ENCODE results near the gene SLC25A21. TPM values are rescaled to one million over a fixed set of nuclear protein-coding genes. Genes with fewer than 3 reads are reported as not detected.
"Not testable (repeated sequence)": the region's sequence is repeated elsewhere in the genome, so short reads cannot be mapped to it uniquely, and the experiment has no call there.

SLC25A21 gene
- total and polyA plus RNA-seq, 9 donors, result 0.57 to 1.6 (median 1.1) TPM; not detected in 1

DNA sequence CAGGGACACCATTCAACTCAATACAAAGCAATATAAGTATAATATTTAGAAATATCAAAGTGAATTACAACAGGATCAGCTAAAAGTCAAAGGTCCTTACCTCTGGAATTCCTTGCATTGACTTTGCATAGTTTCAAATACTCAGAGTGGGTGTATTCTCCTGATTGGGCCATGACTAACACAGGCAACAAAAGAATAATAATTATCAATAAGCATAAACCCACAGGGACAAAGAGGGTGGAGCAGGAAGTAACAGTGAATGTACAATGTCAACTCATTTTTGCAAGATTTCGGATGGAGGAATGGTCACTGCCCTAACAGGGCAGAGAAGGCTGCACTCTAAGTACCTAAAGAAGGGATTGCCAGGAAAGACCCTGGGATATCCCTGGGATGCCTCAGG, 303.3 kb downstream of the SLC25A21 start:
- no peak for DNase-seq
- H3K36me3 ChIP-seq, result no peaks in the 10 kb centered on the region
- H3K9me3 ChIP-seq, result no peaks in the 10 kb centered on the region
- no peak overlapping the region for H3K27ac ChIP-seq
- no peaks in the 10 kb centered on the region for H3K4me1 ChIP-seq (ENCODE audit: insufficient read depth)
- H3K27me3 ChIP-seq, result no peaks in the 10 kb centered on the region
- WGBS, 3 donors, result 71 to 88% (median 79%) methylated on average over 1 of the region's 1 CpG
- TF ChIP-seq, protein P1, sequence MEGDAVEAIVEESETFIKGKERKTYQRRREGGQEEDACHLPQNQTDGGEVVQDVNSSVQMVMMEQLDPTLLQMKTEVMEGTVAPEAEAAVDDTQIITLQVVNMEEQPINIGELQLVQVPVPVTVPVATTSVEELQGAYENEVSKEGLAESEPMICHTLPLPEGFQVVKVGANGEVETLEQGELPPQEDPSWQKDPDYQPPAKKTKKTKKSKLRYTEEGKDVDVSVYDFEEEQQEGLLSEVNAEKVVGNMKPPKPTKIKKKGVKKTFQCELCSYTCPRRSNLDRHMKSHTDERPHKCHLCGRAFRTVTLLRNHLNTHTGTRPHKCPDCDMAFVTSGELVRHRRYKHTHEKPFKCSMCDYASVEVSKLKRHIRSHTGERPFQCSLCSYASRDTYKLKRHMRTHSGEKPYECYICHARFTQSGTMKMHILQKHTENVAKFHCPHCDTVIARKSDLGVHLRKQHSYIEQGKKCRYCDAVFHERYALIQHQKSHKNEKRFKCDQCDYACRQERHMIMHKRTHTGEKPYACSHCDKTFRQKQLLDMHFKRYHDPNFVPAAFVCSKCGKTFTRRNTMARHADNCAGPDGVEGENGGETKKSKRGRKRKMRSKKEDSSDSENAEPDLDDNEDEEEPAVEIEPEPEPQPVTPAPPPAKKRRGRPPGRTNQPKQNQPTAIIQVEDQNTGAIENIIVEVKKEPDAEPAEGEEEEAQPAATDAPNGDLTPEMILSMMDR (IDR thresholded peaks at IDR 0.05), result no peak
- H3K4me3 ChIP-seq, result no peak overlapping the region
- intact Hi-C loops (cut with DNase I), result no loop called here

GRCh38 chr14:36866867-36867266, 305.5 kb downstream of the SLC25A21 start:
- WGBS, 3 donors, result 83 to 88% (median 85%) methylated on average over 4 of the region's 4 CpGs
- Histone ChIP-seq H3K4me1 (ENCODE audit: insufficient read depth) (no peaks in the 10 kb centered on the region), H3K9me3 (no peaks in the 10 kb centered on the region), H3K27ac (no peak overlapping the region), H3K27me3 (no peaks in the 10 kb centered on the region), H3K4me3 (no peak overlapping the region), H3K36me3 (no peaks in the 10 kb centered on the region)
- TF ChIP-seq EP300 (IDR thresholded peaks at IDR 0.05) (no peak), POLR2A (IDR thresholded peaks at IDR 0.05) (no peak)
- TF ChIP-seq, protein P1 (IDR thresholded peaks at IDR 0.05), result no peak
- no peak for DNase-seq
- intact Hi-C loops (cut with DNase I), result loop anchor here in 1 of 4 donors (1.0 kb wide), 1 partner anchor 14 kb away; no protein-coding TSS in a partner anchor

- TF ChIP-seq EP300 (IDR thresholded peaks at IDR 0.05) (no peak), POLR2A (IDR thresholded peaks at IDR 0.05) (no peak)
- TF ChIP-seq, protein P1 (IDR thresholded peaks at IDR 0.05), result no peak
- no peak overlapping the region for H3K4me3 ChIP-seq
- no peaks in the 10 kb centered on the region for H3K9me3 ChIP-seq
- no peaks in the 10 kb centered on the region for H3K36me3 ChIP-seq
- no peaks in the 10 kb centered on the region for H3K27me3 ChIP-seq
- no peaks in the 10 kb centered on the region for H3K4me1 ChIP-seq (ENCODE audit: insufficient read depth)
- intact Hi-C loops (cut with DNase I), result no loop called here
- DNase-seq, result no peak
- H3K27ac ChIP-seq, result no peak overlapping the region
- 65 to 73% (median 67%) methylated on average over 3 of the region's 3 CpGs for WGBS, 3 donors
Measured at GRCh38 chr14:36863271-36863670, 309.1 kb downstream of the SLC25A21 start.

DNA sequence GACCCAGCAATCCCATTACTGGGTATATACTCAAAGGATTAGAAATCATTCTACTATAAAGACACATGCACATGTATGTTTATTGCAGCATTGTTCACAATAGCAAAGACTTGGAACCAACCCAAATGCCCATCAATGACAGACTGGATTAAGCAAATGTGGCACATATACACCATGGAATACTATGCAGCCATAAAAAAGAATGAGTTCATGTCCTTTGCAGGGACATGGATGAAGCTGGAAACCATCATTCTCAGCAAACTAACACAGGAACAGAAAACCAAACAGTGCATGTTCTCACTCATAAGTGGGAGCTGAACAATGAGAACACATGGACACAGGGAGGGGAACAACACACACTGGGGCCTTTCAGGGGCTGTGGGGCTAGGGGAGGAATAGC, 310.2 kb downstream of the SLC25A21 start:
- H3K9me3 ChIP-seq; H3K4me3 ChIP-seq; DNase-seq; intact Hi-C loops (cut with DNase I); H3K36me3 ChIP-seq; H3K27ac ChIP-seq; H3K4me1 ChIP-seq (ENCODE audit: insufficient read depth); H3K27me3 ChIP-seq: not testable (repeated sequence)

- Histone ChIP-seq H3K36me3 (no peaks in the 10 kb centered on the region), H3K27me3 (no peaks in the 10 kb centered on the region), H3K4me3 (no peak overlapping the region), H3K9me3 (no peaks in the 10 kb centered on the region), H3K4me1 (ENCODE audit: insufficient read depth) (no peaks in the 10 kb centered on the region), H3K27ac (no peak overlapping the region)
- DNase-seq, result no peak
- TF ChIP-seq, protein P1 (IDR thresholded peaks at IDR 0.05), result no peak
- TF ChIP-seq EP300 (IDR thresholded peaks at IDR 0.05), result no peak
- no peak for TF ChIP-seq POLR2A (IDR thresholded peaks at IDR 0.05)
- intact Hi-C loops (cut with DNase I), result no loop called here
Measured at GRCh38 chr14:36860831-36861230, 311.6 kb downstream of the SLC25A21 start.

All from ovary (tissue), 9 donors.